Measurements from ENCODE around the gene PLEKHB2.

GRCh38 chr2:131105950-131106801, 1.0 kb downstream of the PLEKHB2 start:
- peak in 1 of 2 donors; percentile 22 for TF ChIP-seq POLR2AphosphoS5 (IDR thresholded peaks at IDR 0.05; ENCODE audit: insufficient read depth in 1 of 2, low read depth in 1 of 2)
- TF ChIP-seq, protein P1, sequence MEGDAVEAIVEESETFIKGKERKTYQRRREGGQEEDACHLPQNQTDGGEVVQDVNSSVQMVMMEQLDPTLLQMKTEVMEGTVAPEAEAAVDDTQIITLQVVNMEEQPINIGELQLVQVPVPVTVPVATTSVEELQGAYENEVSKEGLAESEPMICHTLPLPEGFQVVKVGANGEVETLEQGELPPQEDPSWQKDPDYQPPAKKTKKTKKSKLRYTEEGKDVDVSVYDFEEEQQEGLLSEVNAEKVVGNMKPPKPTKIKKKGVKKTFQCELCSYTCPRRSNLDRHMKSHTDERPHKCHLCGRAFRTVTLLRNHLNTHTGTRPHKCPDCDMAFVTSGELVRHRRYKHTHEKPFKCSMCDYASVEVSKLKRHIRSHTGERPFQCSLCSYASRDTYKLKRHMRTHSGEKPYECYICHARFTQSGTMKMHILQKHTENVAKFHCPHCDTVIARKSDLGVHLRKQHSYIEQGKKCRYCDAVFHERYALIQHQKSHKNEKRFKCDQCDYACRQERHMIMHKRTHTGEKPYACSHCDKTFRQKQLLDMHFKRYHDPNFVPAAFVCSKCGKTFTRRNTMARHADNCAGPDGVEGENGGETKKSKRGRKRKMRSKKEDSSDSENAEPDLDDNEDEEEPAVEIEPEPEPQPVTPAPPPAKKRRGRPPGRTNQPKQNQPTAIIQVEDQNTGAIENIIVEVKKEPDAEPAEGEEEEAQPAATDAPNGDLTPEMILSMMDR (IDR thresholded peaks at IDR 0.05) = no peak
- TF ChIP-seq POLR2A (IDR thresholded peaks at IDR 0.05) = no peak
